Mesothelial cell of epicardium (in vitro differentiated cells): ENCODE data around the gene PUM1. TPM values are rescaled to one million over a fixed set of nuclear protein-coding genes. Genes with fewer than 3 reads are reported as not detected.
"Not testable (repeated sequence)": the region's sequence is repeated elsewhere in the genome, so short reads cannot be mapped to it uniquely, and the experiment has no call there.

Source experiments
- DNase-seq, 2 experiments: peaks; one replicate each; pipeline ENCODE4 v3.0.0; 2021; ENCODE audit warnings: low spot score in 2 of 2; ENCODE audit not compliant: unreplicated experiment in 2 of 2
- H3K27ac Mint-ChIP-seq: 2 replicates; pipeline ENCODE4 v1.8.0; 2021; ENCODE audit warnings: mixed read lengths
- H3K27me3 Mint-ChIP-seq: 2 replicates; pipeline ENCODE4 v1.8.0; 2021; ENCODE audit warnings: low read depth, mixed read lengths
- H3K36me3 Mint-ChIP-seq: 2 replicates; pipeline ENCODE4 v1.8.0; 2021; ENCODE audit warnings: mixed read lengths
- H3K4me1 Mint-ChIP-seq: 2 replicates; pipeline ENCODE4 v1.8.0; 2021; ENCODE audit warnings: mixed read lengths
- H3K4me3 Mint-ChIP-seq: 2 replicates; pipeline ENCODE4 v1.8.0; 2021; ENCODE audit warnings: mild to moderate bottlenecking, moderate library complexity, mixed read lengths
- H3K9me3 Mint-ChIP-seq: 2 replicates; pipeline ENCODE4 v1.8.0; 2021; ENCODE audit warnings: mixed read lengths
- total RNA-seq: library from RNA; stranded (reverse); gene quantifications from 3 replicates; pipeline ENCODE4 v1.2.1, GENCODE V29; 2021
- TF ChIP-seq, protein P1 (sequence below): fragments of 200-600 bp; sonication (generic); IDR thresholded peaks from one replicate; pipeline ENCODE4 v1.5.0; 2021; ENCODE audit warnings: antibody characterized with exemption; ENCODE audit not compliant: unreplicated experiment

Gene PUM1
- total RNA-seq, 1 donor from 2014 or later: 250 TPM

DNA sequence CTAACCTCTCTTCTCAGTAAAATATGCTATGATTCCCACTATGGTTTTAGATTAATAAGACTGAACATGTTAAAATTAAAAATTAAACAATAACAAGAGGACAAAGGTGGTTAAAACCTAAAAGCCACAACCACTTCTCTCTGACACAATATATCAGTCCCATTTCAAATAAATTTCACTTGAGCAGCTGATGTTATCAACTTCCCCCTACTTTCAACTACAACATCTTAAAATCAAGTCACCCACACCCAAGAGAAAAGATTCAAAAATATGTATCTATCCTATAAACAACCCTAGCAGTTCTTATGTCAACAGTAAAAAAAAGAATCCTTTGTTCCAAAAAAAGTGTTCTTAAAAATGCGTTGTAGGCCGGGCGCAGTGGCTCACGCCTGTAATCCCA, 7.5 kb downstream of the PUM1 start:
- TF ChIP-seq, protein P1, sequence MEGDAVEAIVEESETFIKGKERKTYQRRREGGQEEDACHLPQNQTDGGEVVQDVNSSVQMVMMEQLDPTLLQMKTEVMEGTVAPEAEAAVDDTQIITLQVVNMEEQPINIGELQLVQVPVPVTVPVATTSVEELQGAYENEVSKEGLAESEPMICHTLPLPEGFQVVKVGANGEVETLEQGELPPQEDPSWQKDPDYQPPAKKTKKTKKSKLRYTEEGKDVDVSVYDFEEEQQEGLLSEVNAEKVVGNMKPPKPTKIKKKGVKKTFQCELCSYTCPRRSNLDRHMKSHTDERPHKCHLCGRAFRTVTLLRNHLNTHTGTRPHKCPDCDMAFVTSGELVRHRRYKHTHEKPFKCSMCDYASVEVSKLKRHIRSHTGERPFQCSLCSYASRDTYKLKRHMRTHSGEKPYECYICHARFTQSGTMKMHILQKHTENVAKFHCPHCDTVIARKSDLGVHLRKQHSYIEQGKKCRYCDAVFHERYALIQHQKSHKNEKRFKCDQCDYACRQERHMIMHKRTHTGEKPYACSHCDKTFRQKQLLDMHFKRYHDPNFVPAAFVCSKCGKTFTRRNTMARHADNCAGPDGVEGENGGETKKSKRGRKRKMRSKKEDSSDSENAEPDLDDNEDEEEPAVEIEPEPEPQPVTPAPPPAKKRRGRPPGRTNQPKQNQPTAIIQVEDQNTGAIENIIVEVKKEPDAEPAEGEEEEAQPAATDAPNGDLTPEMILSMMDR: no peak
- Mint-ChIP-seq H3K4me1 (peaks cover 44% of the 10 kb centered on the region), H3K27me3 (no peaks in the 10 kb centered on the region), H3K27ac (peak overlapping the region; percentile 14), H3K4me3 (no peak overlapping the region), H3K36me3 (peaks cover 13% of the 10 kb centered on the region), H3K9me3 (no peaks in the 10 kb centered on the region)
- no peak for DNase-seq

DNA sequence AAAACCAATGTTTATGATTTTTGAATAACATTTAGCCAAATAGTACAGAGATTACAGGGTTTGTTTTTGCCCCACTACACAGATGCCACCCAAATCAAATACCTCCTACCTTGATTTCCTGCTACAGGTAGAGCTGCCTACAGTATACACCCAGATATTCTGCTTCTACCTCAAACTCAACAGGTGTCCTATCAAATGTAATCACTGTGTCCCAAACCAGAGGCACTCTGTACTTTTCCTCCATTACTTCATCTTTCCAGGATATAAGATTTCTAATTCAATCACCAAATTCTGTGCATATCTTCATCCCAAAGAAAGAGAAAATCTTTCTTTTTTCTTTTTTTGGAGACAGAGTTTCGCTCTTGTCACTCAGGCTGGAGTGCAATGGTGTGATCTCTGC, 9.6 kb downstream of the PUM1 start:
- Mint-ChIP-seq H3K27me3 (no peaks in the 10 kb centered on the region), H3K4me3 (no peak overlapping the region), H3K9me3 (no peaks in the 10 kb centered on the region), H3K36me3 (peaks cover 17% of the 10 kb centered on the region), H3K27ac (no peak overlapping the region), H3K4me1 (peaks cover 32% of the 10 kb centered on the region)
- TF ChIP-seq, protein P1: no peak
- DNase-seq: no peak

DNA sequence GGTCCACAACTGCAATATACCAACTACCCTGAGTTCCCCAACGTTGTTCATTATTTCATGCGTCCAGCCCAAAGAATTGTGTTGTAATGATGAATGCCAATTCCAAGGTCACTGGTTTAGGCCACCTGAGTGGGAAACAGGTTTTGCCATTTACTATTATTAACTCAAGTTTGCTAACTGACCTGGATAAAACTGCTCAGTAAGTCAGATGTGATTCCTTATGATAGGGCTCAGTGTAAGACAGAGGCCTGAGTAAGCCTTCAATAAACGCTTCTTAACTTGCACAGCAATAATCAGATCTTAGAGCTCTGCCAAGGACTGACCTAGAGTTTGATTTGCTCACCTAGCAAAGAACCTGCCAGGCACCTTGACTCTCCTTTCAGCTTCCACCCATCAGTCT, 10.0 kb downstream of the PUM1 start:
- Mint-ChIP-seq H3K4me1 (peaks cover 30% of the 10 kb centered on the region), H3K27ac (no peak overlapping the region), H3K4me3 (no peak overlapping the region), H3K36me3 (peaks cover 20% of the 10 kb centered on the region), H3K27me3 (no peaks in the 10 kb centered on the region), H3K9me3 (no peaks in the 10 kb centered on the region)
- DNase-seq: no peak
- TF ChIP-seq, protein P1: no peak

DNA sequence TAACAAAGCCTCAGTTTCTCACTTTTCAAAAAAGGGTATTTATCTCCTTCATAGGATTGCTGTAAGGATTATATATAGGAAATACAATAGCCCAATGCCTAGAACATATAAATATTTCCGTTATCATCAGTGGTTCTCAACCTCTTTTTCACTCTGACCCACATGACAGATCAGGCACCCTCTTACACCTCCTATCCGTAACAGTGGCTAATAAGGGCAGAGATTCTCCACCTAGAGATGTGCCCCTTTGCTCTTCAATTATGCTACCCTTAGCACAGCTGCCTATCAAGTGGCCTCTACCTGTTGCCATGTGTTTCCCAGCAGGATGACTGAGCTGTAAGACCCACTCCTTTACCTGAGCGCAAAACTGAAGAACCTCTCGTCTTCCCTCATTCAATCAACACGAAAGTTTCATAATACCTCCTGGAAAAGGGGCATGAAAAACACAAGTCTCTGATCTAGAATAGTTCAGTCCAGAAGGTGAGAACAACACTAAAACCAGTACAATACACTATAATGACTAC, 10.5 kb downstream of the PUM1 start:
- H3K27me3 Mint-ChIP-seq: no peaks in the 10 kb centered on the region
- H3K36me3 Mint-ChIP-seq: peaks cover 23% of the 10 kb centered on the region
- TF ChIP-seq, protein P1: no peak
- no peak for DNase-seq
- peaks cover 28% of the 10 kb centered on the region for H3K4me1 Mint-ChIP-seq
- no peaks in the 10 kb centered on the region for H3K9me3 Mint-ChIP-seq
- H3K4me3 Mint-ChIP-seq: no peak overlapping the region
- no peak overlapping the region for H3K27ac Mint-ChIP-seq

DNA sequence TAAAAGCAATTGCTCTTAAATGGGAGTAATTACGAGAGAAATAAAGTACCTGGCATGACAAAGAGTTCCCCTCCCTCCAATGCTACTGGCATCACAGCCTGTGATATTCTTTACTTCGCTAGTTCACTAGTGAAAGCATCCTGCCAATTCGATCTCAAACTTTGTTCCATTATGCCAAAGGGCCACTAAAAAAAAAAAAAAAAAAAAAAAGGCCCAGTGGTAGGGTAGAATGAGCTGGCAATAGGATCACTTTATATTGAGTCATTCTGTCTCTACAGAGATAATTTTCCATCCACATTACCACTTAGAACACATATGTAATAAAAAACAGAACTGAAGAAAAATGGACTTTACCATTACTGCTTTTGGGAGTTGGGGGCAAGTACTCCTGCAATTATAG, 11.2 kb downstream of the PUM1 start:
- Mint-ChIP-seq H3K36me3 (peaks cover 23% of the 10 kb centered on the region), H3K27ac (no peak overlapping the region), H3K9me3 (no peaks in the 10 kb centered on the region), H3K4me3 (no peak overlapping the region), H3K27me3 (no peaks in the 10 kb centered on the region), H3K4me1 (peaks cover 28% of the 10 kb centered on the region)
- DNase-seq: no peak
- TF ChIP-seq, protein P1: no peak

DNA sequence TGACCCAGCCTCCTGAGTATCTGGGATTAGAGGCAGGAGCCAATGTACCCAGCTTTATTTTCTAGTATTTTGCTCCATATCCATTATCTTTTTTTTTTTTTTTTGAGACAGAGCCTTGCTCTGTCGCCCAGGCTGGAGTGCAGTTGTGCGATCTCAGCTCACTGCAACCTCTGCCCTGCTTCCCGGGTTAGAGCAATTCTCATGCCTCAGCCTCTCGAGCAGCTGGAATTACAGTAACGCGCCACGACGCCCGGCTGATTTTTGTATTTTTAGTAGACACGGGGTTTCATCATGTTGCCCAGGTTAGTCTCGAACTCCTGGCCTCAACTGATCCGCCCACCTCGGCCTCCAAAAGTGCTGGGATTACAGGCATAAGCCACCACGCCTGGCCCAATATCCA, 12.9 kb downstream of the PUM1 start:
- not testable (repeated sequence) for H3K27me3 Mint-ChIP-seq, H3K9me3 Mint-ChIP-seq
- H3K36me3 Mint-ChIP-seq: peaks cover 11% of the 10 kb centered on the region

More for the DNA sequence above, 12.9 kb downstream of the PUM1 start:
- H3K4me3 Mint-ChIP-seq, DNase-seq, H3K27ac Mint-ChIP-seq: not testable (repeated sequence)
- peaks cover 16% of the 10 kb centered on the region for H3K4me1 Mint-ChIP-seq
